Adipose tissue (tissue), 3 donors: Measurements from ENCODE around the gene TMEM106C. TPM values are rescaled to one million over a fixed set of nuclear protein-coding genes. Genes with fewer than 3 reads are reported as not detected.

Experiments used
- polyA plus RNA-seq, 3 donors: library from polyadenylated mRNA; stranded (reverse); fragments of 200-250 nt; gene quantifications; one replicate each; pipeline ENCODE4 v1.2.3, GENCODE V29; 2013
- donor health status: healthy with polysubstance abuse.
- donor health status: Bipolar disorder and iron deficiency.
- donor health status: healthy.

The TMEM106C gene
- polyA plus RNA-seq, 3 donors: 21.9 to 52.5 (median 37.9) TPM

Other genes with a start within 250 kb of the TMEM106C start
- 1 to 10 TPM in 1 of 3 donors, under 1 TPM in 2; 0.14 to 2.0 (median 0.54) TPM for gene ENDOU, start 238.1 kb upstream of the TMEM106C start, polyA plus RNA-seq
- gene RAPGEF3, start 204.7 kb upstream of the TMEM106C start, polyA plus RNA-seq: 100 to 1,000 TPM in 1 of 3 donors, 10 to 100 TPM in 2; 11.6 to 239 (median 57.9) TPM
- 10 to 100 TPM in 2 of 3 donors, 1 to 10 TPM in 1; 9.8 to 21.4 (median 17.0) TPM for gene SLC48A1, start 190.4 kb upstream of the TMEM106C start, polyA plus RNA-seq
- gene HDAC7, start 143.7 kb upstream of the TMEM106C start, polyA plus RNA-seq: 100 to 1,000 TPM in 1 of 3 donors, 10 to 100 TPM in 2; 18.9 to 107 (median 59.0) TPM
- 1 to 10 TPM; 1.2 to 2.9 (median 1.5) TPM for gene VDR, start 58.6 kb upstream of the TMEM106C start, polyA plus RNA-seq
- 1 to 10 TPM in 1 of 3 donors, under 1 TPM in 1, not detected in 1; 0.07 to 1.1 TPM for gene COL2A1, start 40.9 kb downstream of the TMEM106C start, polyA plus RNA-seq
- 1 to 10 TPM; 2.5 to 4.4 (median 3.9) TPM for gene SENP1, start 142.5 kb downstream of the TMEM106C start, polyA plus RNA-seq
- 10 to 100 TPM in 2 of 3 donors, 1 to 10 TPM in 1; 9.2 to 28.9 (median 19.1) TPM for gene PFKM, start 155.8 kb downstream of the TMEM106C start, polyA plus RNA-seq
- gene ASB8, start 193.9 kb downstream of the TMEM106C start, polyA plus RNA-seq: 10 to 100 TPM; 15.5 to 18.2 (median 18.0) TPM
- 1 to 10 TPM in 1 of 3 donors, under 1 TPM in 2; 0.22 to 1.1 (median 0.25) TPM for gene CCDC184, start 220.0 kb downstream of the TMEM106C start, polyA plus RNA-seq
- not detected for gene OR10AD1, start 239.7 kb downstream of the TMEM106C start, polyA plus RNA-seq